CD4-positive, alpha-beta T cell treated with Interferon gamma for 1 hour (primary cell): Measurements from ENCODE around the gene POLE.

Experiments
- DNase-seq: peaks from one replicate; pipeline ENCODE4 v3.0.0-alpha.2; 2020

Gene POLE

DNA sequence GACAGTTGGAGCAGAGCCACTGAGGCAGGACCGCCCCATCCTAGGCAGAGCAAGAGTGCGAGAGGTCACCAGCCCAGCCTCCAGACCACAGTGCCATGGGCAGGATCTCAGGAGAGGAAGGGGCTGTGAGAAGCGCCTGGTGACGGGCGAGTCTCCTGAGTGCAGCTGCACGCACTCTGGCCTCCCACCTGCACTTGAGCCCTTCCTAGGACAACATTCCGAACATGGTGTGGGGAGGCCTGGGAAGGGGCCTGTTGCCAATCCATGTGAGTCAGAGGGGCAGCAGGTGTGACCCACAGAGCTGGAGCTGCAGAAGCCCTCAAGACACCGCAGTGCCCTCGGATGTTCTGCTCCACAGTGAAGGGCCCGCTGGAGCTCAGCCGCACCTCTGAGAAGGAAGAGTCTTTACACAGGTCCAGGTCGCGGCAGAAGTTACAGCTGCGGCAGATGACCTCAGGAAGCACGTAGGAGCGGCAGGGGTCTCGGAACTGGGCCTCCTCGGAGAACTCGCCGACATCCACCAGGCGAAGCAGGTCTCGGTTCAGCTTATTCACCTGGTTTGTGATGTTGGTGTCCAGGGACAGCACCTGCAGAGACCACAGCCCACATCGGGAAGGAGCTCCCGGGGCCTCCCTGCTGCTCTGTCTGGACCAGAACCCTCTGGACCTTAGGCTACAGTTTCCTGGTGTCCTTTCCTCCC, 61.3 kb downstream of the POLE start:
- no peak for DNase-seq

DNA sequence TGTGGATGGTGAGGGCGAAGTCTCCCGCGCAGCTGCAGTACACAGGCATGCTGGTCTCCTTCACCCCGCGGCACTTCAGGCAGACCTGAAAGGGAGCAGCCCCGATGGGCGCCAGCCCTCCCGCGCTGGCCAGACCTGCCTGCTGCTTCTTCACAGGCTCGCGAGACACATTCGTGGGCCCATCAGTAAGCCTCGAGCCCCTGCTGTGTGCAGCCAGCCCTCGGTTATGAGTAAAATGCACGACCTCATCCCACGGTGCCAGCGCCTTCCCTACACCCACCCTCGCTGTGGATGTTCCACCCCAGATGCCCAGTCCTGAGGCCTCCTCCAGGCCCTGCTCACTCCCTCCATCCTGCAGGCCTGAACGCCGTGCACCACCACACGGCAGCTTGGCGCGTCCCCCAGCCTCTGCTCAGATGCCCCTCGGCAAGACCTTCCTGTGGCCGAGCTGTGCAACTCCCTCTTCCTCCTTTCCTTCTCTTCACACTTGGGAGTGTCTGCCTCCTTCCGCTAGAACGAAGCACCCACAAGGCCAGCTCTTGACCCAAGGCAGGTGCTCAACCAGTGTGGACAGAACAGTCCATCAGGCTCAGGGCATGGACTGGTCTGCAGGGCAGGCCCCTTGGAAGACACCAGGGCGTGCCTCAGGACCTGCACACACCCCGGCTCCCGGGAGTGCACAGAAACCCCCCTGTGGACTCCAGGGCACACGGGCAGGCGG, 62.1 kb downstream of the POLE start:
- no peak for DNase-seq

DNA sequence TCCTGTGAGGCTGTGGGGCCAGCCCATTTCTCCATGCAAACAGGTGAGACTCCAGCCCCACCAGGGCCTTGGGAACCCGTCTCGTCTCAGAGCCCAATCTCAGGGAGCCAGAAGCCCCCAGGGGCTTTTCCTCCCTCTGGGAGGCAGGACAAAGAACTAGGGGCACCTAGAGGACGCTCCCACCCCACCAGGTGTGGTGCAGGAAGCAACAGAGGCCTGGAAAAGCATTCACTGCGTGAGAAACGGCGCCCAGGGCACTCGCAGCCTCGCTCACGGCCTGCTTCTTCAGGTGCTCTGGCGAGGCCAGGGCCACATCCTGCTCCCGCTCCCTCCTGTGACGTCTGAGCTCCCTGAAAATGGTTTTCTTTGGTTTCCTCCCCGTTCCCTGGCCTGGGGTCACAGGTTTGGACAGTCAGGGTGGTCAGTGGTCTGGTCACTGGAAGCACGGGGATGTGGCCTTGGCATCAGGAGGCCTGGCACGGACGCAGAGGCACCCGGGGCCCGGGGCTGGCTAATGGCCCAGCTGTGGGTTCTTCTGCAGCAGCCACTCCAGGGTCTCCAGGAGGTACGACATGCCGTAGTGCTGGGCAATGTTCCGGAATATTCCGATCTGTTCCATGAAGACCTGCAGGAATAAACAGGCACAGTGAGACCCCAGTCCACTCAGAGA, 62.8 kb downstream of the POLE start:
- no peak for DNase-seq

- DNase-seq: no peak
Measured at GRCh38 chr12:132623072-132623869, 63.9 kb downstream of the POLE start.

DNA sequence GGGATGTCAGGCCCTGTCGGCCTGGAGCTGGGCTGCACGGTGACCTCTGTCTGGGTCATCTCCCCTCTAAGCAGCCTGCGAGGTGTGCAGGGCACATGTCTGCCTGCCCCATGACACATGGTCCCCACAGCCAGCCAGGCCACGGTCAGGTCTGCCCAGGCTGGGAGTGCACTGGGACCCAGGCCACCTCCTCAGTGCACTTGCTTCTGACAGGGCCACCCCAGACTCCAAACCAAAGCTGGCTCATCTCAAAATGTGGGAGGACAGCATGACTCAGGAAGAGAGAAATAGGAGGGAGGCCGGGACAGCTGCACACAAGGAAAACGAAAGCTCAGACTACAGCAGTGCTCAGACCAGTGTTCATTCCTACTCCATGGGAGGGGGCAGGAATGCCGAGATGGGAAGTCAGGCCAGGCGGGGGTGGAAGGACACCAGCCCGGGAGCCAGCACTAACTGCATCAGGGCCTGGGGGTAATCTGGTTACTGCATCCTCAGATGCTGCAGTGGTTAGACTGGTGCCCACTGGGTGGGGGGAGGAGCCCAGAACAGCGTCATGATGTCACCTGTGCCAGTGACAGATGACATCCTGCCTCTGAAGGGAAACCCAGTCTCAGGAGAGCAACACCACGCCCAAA, 64.6 kb downstream of the POLE start:
- DNase-seq: no peak

GRCh38 chr12:132621657-132622435, 65.3 kb downstream of the POLE start:
- DNase-seq: no peak

GRCh38 chr12:132620899-132621656, 66.1 kb downstream of the POLE start:
- DNase-seq: no peak

DNA sequence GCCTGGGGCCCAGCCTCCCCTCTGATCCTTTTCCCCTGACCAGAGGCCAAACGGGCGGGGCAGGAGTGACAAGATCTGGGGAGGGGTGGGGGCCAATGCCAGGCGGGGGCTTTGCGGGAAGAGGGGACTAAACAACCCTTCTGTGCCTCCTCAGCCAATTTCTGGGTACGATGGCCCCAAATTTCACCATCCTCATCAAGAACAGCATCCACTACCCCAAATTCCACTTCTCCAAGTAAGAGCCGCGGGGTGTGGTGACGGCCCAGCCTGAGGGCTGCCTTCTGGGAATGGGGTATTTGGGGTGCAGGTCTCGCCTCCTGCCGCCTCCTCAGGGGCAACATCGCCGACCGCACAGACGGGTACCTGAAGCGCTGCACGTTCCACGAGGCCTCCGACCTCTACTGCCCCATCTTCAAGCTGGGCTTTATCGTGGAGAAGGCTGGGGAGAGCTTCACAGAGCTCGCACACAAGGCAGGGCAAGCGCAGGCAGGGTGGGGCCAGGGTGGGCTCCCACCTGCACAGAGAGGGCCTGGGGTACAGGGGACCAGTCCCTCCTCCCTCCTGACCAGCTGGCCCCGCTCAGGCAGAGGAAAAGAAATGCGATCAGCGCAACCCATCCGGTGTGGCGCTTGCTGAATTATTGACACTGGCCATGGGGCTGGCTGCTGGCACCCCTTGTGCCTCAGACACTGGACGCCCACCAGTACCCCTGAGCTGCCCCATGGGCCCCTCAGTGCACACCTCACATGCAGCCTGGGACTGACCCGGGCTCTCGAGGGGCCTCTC, 66.8 kb downstream of the POLE start:
- DNase-seq: no peak

DNA sequence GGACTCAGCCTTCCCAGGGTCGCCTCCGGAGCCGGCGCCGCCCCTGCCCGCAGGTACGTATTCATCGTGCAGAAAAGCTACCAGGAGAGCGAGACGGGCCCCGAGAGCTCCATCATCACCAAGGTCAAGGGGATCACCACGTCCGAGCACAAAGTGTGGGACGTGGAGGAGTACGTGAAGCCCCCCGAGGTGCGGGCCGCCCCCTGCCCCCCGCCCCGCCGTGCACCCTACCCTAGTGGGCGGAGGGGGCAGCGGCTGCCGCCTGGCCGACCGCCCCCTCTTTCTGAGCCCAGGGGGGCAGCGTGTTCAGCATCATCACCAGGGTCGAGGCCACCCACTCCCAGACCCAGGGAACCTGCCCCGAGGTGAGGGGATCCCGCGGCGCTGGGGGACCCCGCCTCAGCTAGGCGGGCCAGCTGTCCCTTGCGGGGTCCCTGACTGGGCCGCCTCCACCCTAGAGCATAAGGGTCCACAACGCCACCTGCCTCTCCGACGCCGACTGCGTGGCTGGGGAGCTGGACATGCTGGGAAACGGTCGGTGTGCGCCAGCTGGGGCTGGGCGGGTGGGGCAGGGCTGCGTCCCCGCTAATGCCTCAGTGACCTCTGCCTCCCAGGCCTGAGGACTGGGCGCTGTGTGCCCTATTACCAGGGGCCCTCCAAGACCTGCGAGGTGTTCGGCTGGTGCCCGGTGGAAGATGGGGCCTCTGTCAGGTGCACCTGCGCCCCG, 67.6 kb downstream of the POLE start:
- DNase-seq: no peak

DNA sequence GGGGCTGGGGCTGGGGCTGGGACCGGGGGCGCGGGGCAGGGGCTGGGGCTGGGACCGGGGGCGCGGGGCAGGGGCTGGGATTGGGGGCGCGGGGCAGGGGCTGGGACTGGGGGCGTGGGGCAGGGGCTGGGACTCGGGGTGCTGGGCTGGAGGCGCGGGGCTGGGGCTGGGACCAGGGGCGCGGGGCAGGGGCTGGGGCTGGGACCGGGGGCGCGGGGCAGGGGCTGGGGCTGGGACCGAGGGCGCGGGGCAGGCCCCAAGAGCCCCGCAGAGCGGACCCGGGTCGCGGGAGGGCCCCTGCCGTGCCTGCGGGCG, 68.1 kb downstream of the POLE start:
- no peak for DNase-seq

DNA sequence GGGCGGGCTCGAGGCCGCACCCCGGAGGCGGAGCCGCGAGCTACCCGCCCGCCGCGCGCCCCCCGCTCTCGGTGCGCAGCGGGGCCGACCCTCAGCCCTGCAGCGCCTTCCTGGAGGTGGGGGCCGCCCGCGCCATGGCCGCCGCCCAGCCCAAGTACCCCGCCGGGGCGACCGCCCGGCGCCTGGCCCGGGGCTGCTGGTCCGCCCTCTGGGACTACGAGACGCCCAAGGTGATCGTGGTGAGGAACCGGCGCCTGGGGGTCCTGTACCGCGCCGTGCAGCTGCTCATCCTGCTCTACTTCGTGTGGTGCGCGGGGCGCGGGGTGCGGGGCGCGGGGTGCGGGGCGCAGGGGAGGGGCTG, 68.5 kb downstream of the POLE start, which contains the start of gene P2RX2:
Gene P2RX2 (plus strand): TSS at position 94 of the 361 bp plus-strand sequence. CDS start 41 bp downstream, at position 135.
- DNase-seq: no peak

DNA sequence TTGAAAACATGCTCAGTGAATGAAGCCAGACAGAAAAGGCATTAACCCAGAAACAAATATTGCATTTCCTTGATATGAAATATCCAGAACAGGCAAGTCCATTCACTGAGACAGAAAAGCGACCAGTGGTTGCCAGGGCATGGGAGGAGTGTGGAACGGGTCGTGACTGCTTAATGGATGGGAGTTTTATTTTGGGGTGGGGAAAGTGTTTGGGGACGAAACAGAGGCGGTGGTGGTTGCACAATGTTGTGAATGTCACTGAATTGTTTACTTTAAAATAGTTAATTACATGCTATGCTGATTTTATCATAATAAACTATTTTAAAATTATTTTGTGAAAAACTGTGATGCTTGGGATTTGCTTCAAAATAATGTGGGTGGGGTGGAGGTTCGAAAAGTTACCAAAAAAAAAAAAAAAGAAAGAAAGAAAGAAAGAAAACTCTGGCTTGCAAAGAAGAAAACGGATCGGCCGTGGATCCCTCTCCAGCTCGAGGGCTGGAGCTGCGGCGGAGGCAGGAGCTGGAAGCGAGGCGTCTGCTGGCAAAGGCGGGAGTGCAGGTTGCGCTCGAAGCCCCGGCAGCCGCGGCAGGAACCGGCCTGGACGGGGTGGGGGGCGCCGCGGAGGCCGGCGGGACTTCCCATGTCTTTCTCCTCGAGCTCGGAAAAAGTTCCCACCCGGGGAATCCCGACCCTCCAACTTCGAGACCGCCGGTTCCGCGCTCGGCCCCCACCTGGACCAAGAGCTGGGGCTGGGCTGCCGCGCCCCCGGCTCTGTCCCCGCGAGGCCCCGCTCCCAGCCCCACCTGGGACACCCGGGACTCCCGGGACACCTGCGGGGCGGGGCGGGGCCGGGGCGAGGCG, 69.1 kb downstream of the POLE start:
- no peak for DNase-seq

DNA sequence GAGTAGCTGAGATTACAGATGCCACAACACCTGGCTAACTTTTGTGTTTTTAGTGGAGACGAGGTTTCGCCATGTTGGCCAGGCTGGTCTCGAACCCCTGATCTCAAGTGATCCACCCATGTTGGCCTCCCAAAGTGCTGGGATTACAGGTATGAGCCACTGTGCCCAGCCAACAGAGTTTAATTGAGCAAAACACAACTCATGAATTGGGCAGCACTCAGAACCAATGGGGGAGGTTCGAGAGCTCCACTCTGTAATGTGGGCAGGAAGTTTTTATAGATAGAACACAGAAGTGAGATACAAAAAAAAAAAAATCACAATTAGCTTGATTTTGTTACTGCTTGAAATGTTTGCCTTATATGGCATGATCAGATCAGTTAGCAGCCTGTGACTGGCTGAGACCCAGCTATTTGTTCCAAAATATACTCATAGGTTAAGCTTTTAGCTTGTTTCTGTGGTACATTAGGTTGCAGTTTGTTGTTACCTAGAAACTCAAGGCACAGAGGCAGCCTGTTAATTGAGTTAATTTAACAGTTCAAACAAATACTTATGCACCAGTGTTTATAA, 69.9 kb downstream of the POLE start:
- no peak for DNase-seq

DNA sequence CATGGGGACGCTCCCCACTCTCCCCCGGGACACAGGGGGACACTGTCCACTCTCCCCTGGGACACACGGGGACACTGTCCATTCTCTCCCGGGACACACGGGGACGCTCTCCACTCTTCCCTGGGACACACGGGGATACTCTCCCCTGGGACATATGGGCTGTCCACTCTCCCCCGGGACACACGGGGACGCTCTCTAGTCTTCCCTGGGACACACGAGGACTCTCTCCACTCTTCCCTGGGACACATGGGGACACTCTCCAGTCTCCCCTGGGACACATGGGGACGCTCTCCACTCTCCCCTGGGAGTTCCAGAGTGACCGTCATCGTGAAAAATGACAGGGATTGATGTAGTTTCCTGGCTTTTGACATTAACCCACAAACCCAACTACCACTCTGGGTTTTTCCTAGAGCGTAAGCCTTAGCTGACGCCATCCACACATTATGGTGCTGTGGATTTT, 71.5 kb downstream of the POLE start:
- DNase-seq: no peak

GRCh38 chr12:132614861-132615578, 72.1 kb downstream of the POLE start:
- DNase-seq: peak; percentile 74

DNA sequence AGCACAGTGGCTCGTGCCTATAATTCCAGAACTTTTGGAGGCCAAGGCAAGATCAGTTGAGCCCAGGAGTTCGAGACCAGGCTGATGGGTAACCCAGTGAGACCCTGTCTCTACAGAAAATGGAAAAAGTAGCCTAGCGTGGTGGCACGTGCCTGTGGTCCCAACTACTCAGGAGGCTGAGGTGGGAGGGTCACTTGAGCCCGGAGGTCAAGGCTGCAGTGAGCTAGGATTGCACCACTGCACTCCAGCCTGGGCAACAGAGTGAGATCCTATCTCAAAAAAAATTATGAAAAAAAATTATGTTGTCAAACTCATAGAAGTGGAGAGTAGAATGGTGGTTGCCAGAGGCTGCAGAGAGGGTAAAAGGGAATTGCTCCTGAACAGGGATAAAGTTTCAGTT, 73.1 kb downstream of the POLE start:
- no peak for DNase-seq

- DNase-seq: no peak
Measured at GRCh38 chr12:132611620-132612019, 75.5 kb downstream of the POLE start.
